Fibroblast of skin of left biceps (primary cell): ENCODE results near the gene SPTLC1.

ENCODE experiments used
- DNase-seq, 2 experiments: peaks; one replicate each; pipeline ENCODE4 v3.0.0-alpha.2; 2013; ENCODE audit warnings: low read depth in 2 of 2

Gene SPTLC1

DNA sequence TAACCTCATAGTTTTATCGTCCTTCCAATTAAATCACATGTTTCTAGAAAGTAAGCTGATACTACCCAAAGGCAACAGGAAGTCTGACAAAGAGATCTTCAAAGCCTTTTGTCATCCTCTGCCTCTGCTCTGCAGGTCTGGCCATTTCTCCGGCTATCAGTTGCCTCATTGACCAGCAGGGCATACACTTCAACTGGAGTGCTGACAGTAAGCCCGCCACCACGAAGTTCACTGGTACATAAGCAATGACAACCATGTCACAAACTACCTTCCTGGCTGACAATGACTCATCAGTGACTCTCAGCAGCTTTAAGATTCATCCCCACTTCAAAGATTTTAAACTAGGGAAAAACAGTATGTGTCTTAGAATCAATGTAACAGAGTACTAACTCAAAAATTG is 20.6 kb downstream of the SPTLC1 start:
- no peak for DNase-seq

DNA sequence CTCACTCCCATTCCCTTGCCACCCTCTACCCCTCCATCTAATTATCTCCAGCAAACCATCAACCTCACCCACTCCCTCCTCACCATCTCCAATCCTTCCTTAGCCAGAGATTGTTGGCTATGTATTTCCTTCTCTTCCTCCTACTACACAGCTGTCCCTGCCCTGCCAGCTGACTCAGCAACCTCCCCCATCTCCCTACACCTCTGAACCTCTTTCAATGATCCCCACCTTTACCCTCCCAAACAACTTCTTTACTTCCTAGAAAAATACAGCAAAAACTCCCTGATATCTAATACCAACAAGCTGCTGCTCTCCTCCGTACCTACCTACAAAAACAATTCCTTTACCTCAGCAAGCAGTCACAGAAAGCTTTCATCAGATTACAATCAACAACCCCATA is 37.3 kb downstream of the SPTLC1 start:
- no peak for DNase-seq

DNA sequence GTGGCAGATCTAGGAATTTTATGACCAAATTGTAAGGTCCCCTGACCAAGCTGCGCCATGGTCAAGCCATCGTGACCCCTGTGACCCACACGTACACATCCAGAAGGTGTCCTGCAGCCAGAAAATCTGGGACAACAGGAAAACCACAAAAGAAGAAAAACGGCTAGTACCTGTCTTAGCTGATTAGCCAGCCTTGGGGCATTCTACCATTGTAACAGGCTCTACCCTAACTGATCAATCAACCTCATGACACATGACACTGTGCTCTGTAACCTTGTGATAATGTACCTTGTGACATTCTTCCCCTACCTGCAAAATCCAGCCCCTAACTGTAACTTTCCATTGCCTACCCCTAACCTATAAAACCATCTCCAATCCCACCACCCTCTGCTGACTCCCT is 43.6 kb downstream of the SPTLC1 start:
- DNase-seq = no peak

DNA sequence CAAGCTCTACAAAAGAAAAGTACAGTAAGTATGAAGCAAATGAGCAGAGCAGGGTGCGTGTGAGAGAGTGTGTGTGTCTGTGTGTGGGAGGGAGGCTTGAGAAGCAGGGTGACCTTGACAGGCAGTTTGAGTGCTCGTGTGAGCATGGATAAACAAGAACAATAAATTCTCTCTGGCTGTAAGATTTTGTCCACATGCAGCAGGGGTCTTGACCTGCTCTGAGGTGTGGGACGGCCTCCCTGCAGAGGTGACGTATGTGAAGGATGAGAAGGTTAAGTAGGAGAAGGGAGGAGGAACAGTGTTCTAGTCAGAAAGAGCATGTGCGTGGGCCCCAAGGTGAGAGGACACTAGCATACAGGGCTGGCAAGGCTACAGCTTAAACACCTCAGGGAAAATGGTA is 49.0 kb downstream of the SPTLC1 start:
- DNase-seq = no peak

DNA sequence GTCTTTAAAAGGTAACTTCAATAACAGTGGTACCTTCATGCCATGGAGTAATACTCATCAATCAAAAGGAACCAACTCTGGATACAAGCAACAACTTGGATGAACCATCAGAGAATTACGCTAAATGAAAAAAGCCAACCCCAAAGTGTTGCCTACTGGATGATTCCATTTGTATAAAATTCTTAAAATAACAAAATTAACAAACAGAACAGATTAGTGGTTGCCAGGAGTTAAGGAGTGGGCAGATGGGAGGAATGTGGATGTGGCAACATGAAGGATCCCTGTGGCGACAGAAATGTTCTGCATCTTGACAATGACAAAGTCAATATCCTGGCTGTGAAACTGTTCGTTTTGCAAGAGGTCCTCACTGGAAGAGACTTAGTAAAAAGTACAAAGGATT is 50.5 kb downstream of the SPTLC1 start:
- DNase-seq = no peak

DNA sequence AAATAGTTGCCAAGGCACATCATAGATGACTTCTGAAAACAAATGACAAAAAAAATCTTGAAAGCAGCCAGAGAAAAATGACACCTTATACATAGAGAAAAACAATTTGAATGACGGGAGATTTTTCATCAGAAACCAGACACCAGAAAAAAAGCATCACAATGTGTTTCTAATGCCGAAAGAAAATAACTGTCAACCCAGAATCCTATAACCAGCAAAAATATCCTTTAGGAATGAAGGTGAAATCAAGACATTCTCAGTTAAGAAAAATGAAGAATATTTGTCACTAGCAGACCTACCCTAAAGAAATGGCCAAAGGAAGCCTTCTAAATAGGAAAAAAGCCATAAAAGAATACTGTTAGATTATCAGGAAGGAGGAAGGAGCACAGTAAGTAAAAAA is 54.0 kb downstream of the SPTLC1 start:
- no peak for DNase-seq

DNA sequence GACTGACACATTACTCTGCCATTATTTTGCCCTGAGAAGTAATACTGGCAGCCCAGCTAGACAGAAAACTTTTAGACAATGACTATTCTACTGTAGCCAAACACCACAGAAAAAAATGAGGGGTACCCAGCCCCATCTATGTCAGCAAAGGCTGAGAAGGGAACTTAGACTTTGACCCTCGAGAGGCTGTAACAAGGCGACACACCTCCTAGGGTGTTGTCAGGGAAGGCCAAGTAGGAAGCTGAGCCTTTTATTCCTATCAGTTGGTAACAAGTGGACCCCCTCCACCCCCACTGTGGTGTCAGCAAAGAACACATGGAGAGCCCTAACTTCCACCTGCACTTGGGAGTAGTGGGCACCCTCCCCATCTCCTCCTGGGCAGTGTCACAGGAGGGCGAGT is 55.6 kb downstream of the SPTLC1 start:
- no peak for DNase-seq

DNA sequence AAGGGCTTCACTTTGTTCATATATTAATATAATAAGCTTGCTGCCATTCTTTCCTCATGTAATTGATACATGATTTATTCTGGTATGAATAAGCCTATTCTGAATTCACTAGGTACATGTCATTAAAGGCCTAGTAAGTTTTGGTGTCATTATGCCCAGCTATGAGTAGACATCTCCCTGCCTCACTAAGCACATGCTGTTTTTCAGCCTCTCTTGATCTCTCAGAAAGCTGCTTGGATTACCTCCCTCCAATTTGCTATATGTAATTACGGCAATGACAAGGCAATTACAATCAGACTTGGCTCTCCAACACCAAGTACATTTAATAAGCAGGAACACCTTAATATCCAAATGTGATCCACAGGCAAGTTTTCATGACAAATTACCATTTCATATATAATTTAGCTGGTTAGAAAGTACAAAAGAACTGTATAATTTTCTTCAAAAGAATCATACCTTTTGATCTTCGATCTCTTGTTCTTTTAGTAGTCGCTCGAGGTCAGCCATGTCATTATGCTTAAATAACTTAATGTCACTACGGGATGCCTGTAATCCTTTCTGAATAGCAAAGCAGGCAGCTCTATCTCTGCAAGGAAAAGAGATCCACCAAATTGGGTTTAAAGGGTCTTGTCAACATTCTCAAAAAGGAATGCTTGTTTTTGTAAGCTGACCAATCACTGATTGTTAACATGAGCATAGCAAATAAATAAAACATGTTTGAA is 56.3 kb downstream of the SPTLC1 start:
- no peak for DNase-seq

DNA sequence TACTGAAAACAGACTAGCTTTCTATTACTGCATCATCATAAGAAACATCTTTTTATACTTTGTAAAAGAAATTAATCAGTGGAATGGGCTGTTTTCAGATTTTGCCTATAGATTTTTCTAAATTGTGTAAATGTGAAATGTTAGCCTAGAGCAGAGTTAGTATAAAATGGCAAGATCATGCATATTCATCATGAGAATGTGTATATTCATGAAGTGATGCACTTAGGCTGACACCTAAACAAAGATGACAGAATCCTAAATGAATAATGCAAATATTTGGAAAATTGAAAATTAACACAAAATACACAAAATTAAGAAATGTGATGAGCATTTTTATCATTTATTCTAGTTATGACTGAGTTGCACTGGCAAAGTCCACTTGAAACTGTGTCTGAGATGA is 57.2 kb downstream of the SPTLC1 start:
- no peak for DNase-seq

DNA sequence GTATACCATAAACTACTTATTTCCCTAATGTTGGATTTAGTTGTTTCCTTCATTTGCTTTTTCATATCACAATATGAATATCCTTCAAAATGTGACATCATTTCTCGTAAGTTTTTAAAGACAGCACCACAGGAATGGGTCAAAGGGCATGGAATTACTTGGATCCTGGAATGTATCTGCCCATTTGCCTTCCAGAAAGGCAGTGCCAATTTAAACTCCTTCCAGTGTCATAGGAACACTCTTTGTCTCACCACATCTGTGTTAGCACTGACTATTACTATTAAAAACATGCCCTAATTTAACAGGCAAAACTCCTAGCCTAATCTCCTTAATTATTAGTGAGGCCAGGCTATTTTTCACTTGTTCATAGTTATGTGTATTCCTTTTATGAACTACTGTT is 58.0 kb downstream of the SPTLC1 start:
- no peak for DNase-seq

DNA sequence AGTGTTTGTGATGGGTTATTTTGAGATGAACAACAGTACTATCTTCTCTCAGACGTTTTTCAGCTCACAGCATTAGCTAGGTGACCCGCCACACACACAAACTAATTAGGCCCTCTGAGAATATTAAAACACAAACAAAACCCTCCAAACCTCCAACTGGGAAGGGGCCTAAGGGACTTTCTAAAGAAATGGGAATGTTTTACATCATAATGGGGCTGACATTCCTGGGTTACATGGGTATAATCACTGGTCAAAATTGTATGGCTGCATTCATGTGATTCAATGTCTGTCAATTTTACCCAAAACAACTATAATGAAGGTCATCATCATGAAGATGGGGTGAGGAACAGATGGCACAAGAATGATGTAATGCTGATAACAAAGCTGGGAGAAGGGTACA is 59.6 kb downstream of the SPTLC1 start:
- DNase-seq = no peak

DNA sequence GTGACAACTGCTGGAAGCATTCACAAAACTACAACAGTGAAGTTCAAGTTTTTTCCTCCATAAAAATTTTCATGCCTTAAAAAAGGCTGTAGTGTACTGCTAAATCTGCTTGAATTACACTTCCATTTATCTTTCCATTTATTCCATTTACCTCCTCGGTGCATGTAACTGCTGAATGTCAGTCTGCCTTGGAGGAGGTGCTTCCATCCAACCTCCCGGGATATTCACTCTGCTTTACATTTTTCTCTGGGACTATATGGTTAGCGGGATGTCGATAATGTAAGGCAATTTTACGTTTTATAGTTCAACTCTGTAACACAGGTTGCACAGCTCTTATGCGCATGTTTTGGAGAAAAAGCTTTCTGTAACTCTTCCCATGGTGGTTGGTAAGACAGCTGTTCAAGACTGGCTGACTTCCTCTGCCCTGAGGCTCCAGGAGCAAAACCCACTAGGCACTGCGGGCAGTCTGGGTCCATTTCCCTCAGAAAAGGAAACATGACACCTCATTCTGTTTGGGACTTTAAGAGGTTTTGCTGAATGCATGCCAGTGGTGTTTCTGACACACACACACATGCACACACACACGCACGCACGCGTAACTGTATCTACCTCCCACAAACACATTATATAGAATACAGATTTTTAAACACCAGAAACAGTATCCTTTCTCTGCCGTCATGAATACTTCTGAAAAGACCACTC is 66.1 kb downstream of the SPTLC1 start:
- DNase-seq = no peak

DNA sequence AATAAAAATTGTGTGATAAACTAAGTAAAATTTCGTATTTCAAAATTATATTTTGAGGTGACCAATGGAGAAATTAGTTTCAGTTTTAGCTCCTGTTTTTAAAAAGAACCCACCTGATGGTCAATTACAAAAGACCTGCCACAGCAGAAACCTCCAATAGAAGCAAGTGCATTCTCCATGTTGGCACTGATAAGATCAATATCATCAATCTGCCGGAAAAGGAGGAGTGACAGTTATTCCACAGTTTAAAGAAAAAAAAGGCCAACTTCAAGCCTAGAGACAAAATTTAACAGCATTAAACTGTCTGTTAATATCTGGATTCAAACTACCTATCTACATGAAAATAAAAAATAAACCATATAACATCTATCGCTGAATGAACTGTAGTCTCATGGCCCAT is 67.7 kb downstream of the SPTLC1 start:
- DNase-seq = no peak

DNA sequence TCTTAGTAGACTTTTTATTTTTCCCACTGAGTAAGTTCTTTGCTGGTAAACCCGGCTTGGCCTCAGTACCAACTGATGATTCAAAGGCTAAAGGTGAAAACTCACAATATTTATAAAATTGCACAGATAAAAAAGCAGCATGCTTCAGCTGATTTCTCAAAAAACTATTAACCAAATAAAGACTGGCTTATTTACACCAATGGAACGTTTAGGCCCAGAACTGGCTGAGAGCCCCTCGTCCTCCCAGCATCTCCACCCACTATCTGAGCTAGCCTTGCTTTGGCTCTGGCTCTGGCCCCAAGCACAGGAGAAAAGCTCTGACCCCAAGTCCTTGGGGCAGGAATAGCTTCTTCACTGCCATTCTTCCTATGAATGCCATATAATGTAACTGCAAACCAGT is 68.5 kb downstream of the SPTLC1 start:
- no peak for DNase-seq

DNA sequence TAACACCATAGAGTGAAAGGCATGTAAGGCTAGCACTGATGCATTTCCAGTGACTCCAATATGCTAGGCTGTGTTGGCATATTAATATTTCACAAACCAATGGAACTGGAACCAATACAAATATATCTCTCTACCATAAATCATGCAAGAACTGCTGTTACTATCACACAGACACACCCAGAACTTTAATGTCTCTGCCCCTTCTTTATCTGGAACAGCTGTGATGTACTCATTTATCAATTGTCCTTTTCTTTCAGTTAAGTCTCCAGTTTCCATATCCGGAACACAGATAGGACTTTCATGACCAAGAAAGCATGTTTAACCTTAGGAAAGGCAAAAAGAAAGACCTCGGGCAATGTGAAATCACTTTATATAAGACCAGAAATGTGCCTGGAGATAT is 70.3 kb downstream of the SPTLC1 start:
- no peak for DNase-seq

DNA sequence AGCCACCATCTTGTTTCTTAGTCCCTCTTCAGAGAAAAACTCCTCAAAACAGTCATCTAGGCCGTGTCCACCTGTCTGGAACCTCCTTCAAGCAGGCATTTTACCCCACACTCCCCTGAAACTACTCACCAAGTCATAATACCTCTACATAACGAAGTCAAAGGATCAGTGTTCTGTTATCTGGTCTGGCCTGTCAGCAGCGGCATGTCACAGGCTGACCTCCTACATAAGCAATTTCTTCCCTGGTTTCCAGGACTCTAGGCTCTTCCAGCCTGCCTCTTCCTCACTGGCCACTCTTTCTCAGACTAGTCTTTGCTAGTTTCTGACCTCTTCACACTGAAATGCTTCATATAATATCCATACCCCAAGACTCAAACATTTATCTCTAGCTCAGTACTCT is 72.2 kb downstream of the SPTLC1 start:
- no peak for DNase-seq

DNA sequence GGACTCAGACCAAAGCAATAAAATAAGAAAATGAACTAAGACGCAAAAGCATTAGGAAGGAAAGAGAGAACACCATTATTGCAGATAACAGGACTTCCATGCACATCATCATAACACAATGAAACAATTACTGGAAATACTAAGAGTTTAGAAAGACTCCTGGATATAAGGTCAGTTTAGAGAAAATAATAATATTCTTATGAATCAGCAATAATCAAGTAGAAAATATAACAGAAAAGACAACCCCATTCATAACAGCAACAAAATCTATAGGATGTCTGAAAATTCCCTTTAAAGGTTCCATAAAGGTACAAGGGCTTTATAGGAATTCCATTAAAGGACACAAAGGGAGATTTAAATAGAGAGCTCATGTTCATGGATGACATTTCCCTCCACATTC is 73.0 kb downstream of the SPTLC1 start:
- no peak for DNase-seq

DNA sequence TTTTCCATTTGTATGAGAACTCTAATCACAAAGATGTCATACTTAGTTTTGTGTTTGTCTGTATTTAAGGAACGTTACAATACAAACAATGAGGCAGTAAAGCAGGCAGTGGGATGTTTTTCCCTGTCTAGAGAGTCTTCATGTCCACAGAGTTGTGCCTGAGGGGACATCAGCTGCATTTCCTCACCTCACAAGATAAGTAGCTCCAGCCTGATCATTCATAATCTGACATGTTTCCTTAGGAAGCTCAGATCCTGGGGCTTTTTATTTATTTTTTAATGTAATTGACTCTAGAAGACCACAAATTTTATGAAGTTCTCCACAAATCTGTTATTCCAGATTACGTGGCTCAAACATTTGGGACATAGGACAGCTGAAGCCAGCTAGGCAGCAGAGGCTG is 78.5 kb downstream of the SPTLC1 start:
- no peak for DNase-seq

DNA sequence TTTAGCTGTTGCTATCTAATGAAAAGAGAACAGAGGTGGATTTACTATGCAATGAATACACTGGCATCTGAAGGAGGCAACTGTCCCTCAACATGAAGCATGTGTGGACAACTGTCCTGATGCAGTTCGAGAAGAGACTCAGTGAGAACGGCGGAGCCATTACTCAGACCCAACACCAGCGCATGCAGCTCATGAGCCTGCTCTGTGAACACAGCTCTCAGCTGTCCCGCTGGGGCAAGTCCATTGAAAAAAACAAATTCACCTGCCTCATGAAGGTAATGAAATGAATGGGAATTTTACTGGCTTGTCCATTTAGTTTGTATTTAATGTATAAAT is 78.8 kb downstream of the SPTLC1 start:
- no peak for DNase-seq

DNA sequence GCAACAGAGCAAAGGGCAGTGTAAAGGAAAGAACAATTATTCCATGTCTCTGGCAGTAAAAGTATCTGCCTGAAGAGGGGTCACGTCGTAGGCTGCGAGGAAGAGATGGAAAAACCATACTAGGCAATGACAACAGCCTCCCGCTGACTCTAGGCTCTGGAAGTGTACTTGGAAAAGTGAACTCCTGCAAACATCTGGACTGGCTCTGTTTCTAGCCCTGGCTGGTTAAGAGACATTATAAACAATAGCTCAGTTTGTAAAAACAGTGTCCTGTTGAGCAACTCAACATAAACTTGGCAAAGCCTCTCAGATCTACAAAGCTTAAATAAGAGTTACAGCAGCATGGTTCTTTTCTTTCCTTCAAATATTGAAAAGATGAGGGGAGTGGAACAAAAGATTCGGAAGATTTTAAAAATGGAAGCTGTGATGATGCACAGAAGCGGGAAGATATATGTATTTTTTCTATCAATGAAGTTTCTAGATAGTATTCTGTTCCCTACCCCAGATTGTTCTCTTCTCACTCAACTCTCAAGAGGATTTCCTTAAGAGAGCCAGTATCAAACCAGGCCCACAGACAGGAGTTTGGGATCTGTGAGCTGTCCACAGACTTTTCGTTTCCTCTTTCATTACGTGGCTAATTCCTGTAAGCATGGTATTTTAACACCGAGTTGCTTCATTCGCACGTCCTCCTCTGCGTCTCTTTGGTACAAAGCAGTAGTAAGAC is 79.4 kb downstream of the SPTLC1 start:
- peak; percentile 35 to 39 for DNase-seq

DNA sequence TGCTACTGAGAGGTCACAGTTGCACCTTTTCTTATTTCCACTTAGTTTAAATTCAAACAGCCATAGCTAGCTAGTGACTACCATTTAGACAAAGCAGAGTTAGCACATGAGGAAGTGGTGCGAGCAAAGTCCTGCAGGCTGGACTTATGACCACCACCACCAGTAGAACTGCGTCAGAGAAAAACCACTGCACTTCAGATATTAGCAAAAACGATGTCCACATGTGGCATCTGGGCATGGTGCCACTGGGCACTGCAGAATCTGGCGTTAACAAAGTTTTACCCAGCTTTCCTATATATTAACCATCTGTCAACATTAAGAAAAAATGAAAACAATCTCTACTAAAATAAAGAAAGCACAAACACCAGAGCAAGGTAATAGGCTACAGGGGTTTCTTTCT is 80.1 kb downstream of the SPTLC1 start:
- DNase-seq = no peak

DNA sequence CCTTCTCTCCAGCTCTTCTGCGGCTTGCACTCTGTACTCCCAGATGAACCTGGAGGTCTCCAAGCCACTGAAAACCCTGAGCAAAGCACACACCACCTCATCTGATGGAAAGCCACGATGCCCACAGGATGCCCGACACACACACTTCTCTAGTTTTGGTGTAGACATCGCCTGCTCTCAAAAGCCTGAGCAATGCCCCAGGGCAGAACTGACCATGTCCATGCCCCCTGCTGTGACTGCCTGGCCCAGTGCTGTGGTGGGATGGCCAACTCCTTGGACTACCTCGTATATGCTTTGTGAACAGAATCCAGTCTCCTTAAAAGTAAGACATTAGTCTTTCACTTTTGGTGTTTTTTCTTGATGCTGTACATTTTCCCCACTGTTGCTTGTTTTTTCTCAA is 81.2 kb downstream of the SPTLC1 start:
- no peak for DNase-seq

DNA sequence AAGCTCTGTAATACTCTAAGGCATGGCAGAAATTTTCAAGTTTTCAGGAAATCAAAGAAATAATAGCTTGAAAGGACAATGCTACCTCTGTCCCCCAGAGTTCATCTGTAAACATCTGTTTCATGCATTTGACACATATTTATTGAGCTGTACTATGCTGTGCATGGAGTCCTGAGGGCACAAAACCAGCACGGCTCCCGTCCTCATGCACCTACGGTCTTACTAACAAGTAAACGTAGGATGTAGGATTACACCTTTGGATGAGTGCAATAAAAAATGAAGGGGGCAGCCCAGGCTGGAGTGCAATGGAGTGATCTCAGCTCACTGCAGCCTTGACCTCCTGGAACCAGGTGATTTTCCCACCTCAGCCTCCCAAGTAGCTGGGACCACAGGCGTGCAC is 81.9 kb downstream of the SPTLC1 start:
- no peak for DNase-seq
